ENCODE results near the gene NOVA2.

- TF ChIP-seq CTCF (IDR thresholded peaks at IDR 0.05), result no peak
- TF ChIP-seq POLR2A (IDR thresholded peaks at IDR 0.05; ENCODE audit: low read depth), result no peak
- TF ChIP-seq EP300 (IDR thresholded peaks at IDR 0.05), result no peak
Observed at GRCh38 chr19:45939792-45940514, 33.7 kb downstream of the NOVA2 start.

Data from esophagus muscularis mucosa (tissue), 4 donors.